ENCODE data around the gene GLRX. TPM values are rescaled to one million over a fixed set of nuclear protein-coding genes. Genes with fewer than 3 reads are reported as not detected.
"Not testable (repeated sequence)": the region's sequence is repeated elsewhere in the genome, so short reads cannot be mapped to it uniquely, and the experiment has no call there.

The GLRX gene
- total RNA-seq = 10 to 100 TPM; 28.4 to 32.6 TPM

- DNase-seq = peak; percentile 73
- no peak for TF ChIP-seq CTCF (IDR thresholded peaks at IDR 0.05)
- Mint-ChIP-seq H3K36me3 (ENCODE audit: low read depth) (no peaks in the 10 kb centered on the region), H3K27me3 (no peaks in the 10 kb centered on the region), H3K27ac (peak within 1 kb of the TSS; percentile 93), H3K9me3 (no peaks in the 10 kb centered on the region), H3K4me3 (peak within 1 kb of the TSS; percentile 87), H3K4me1 (ENCODE audit: low read depth) (peaks cover 44% of the 10 kb centered on the region)
- ChIA-PET CTCF (interaction anchor here (0.8 to 8.3 kb wide), 11 partner anchors 9 to 176 kb away, joined by 3 to 94 read pairs (median 14); partner anchors contain the start of gene RFESD), POLR2A (interaction anchor here (0.7 to 8.8 kb wide), 6 partner anchors 8 to 243 kb away, joined by 3 to 102 read pairs (median 4); partner anchors contain the start of gene RFESD)
- intact Hi-C loops (cut with micrococcal nuclease) = loop anchor here (5.0 kb wide), 1 partner anchor 175 kb away; the partner anchor contains the start of gene RFESD
- ATAC-seq = peak; percentile 15
Measured at GRCh38 chr5:95822542-95823181, at the start of gene GLRX. TSS of gene GLRX (minus strand) at chr5:95822726. CDS start at chr5:95822662, 64 bp downstream.

GRCh38 chr5:95871146-95871806, 48.8 kb upstream of the GLRX start:
- CTCF ChIA-PET = interaction anchor here (1.0 to 4.4 kb wide), 4 partner anchors 12 to 465 kb away, joined by 3 to 21 read pairs (median 17); partner anchors contain the start of gene ELL2
- Mint-ChIP-seq H3K4me3 (peak overlapping the region; percentile 65), H3K27ac (peak overlapping the region; percentile 100), H3K36me3 (ENCODE audit: low read depth) (peaks cover 4% of the 10 kb centered on the region), H3K9me3 (peaks cover 4% of the 10 kb centered on the region), H3K4me1 (ENCODE audit: low read depth) (peaks cover 49% of the 10 kb centered on the region), H3K27me3 (no peaks in the 10 kb centered on the region)
- intact Hi-C loops (cut with micrococcal nuclease) = loop anchor here (5.0 kb wide), 3 partner anchors 56 to 196 kb away; partner anchors contain the start of gene ELL2
- no peak for TF ChIP-seq CTCF (IDR thresholded peaks at IDR 0.05)
- ATAC-seq (no peak), DNase-seq (no peak)
- POLR2A ChIA-PET = interaction anchor here (1.4 to 3.8 kb wide), 3 partner anchors 9 to 194 kb away, joined by 6 to 15 read pairs (median 14); no protein-coding TSS in a partner anchor

DNA sequence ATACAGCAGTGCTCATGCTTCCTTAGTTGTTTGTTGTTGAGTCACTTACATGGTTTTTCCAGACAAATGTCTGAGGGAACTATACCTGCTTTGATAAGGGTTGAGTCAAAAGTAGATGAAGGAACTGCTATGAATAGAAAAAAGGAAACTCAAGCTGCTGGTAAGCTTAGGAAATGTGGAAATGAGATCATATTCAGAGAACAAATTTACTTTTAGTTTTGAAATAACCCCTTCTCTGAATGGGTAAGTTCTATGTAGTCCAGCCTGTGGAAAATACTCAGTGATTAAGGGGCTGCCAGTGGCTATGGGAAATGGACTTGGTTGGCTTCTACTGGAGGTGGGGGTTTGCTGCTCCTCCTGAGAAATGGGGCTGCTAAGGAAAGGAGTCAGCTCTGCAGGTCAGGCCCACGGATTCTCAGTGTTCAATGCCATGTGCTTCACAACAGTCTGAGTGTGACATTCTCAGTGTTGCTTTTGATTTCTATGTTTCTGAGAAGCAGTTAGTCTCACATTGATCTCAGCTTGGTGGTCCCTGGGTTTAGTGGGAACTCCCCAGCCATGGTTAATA, 47.7 kb upstream of the GLRX start:
- peak overlapping the region; percentile 100 for H3K27ac Mint-ChIP-seq
- ChIA-PET POLR2A (interaction anchor here (0.5 to 3.8 kb wide), 6 partner anchors 8 to 238 kb away, joined by 3 to 15 read pairs (median 6); no protein-coding TSS in a partner anchor), CTCF (interaction anchor here (1.1 to 4.4 kb wide), 9 partner anchors 9 to 466 kb away, joined by 3 to 21 read pairs (median 9); partner anchors contain the start of gene ELL2)
- H3K4me1 Mint-ChIP-seq (ENCODE audit: low read depth) = peaks cover 52% of the 10 kb centered on the region
- peak overlapping the region; percentile 65 for H3K4me3 Mint-ChIP-seq
- intact Hi-C loops (cut with micrococcal nuclease) = loop anchor here (1.0 to 5.0 kb wide), 4 partner anchors 11 to 197 kb away; partner anchors contain the start of gene ELL2
- peaks cover 4% of the 10 kb centered on the region for H3K36me3 Mint-ChIP-seq (ENCODE audit: low read depth)
- peak; percentile 82 for ATAC-seq
- H3K9me3 Mint-ChIP-seq = peaks cover 4% of the 10 kb centered on the region
- DNase-seq = peak; percentile 82
- no peaks in the 10 kb centered on the region for H3K27me3 Mint-ChIP-seq
- no peak for TF ChIP-seq CTCF (IDR thresholded peaks at IDR 0.05)

DNA sequence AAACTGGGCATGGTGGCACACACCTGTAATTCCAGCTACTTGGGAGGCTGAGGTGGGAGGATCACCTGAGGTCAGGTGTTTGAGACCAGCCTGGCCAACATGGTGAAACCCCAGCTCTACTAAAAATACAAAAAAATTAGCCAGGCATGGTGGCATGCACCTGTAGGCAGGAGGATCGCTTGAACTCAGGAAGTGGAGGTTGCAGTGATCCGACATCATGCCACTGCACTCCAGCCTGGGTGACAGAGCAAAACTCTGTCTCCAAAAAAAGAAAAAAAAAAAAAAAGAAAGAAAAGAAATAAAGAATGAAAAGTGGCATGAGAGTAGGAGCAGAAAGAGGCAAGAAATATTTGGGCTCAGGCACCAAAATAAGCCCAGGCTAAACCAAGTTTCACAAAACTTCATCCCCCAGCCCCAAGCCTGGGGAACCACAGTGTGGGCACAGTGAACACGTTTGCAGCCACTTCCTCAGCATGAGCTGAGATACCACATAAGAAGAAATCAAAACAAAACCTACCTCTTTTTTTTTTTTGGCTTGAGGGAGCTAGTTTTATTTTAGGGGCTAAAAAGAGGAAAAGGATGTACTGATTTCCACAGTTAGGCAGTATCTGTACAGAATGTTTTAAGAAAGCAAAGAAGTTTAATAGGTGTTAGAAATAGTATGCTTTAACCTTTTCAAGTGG, 46.8 kb upstream of the GLRX start:
- H3K9me3 Mint-ChIP-seq; H3K27me3 Mint-ChIP-seq; intact Hi-C loops (cut with micrococcal nuclease); H3K36me3 Mint-ChIP-seq (ENCODE audit: low read depth): not testable (repeated sequence)
- ATAC-seq (peak; percentile 38), DNase-seq (peak; percentile 88)
- H3K4me1 Mint-ChIP-seq (ENCODE audit: low read depth) = peaks cover 56% of the 10 kb centered on the region
- H3K4me3 Mint-ChIP-seq = peak overlapping the region; percentile 38
- ChIA-PET POLR2A (interaction anchor here (0.5 to 3.8 kb wide), 8 partner anchors 7 to 237 kb away, joined by 3 to 15 read pairs (median 6); no protein-coding TSS in a partner anchor), CTCF (interaction anchor here (0.7 to 4.4 kb wide), 10 partner anchors 8 to 467 kb away, joined by 3 to 21 read pairs (median 6); partner anchors contain the start of gene ELL2)
- peak overlapping the region; percentile 86 for H3K27ac Mint-ChIP-seq
